ENCODE results near the gene YIPF5. TPM values are rescaled to one million over a fixed set of nuclear protein-coding genes. Genes with fewer than 3 reads are reported as not detected.

YIPF5 gene
- total and polyA plus RNA-seq, 2 donors = 15.2 to 23.6 TPM

GRCh38 chr5:144125163-144125726 is 45.2 kb downstream of the YIPF5 start:
- no peaks in the 10 kb centered on the region for H3K27me3 ChIP-seq (ENCODE audit: control insufficient read depth in 2 of 2, insufficient read depth in 1 of 2, low read length in 1 of 2)
- DNase-seq (ENCODE audit: low read depth in 6 of 9, low spot score in 9 of 9) = no peak
- no peaks in the 10 kb centered on the region for H3K9me3 ChIP-seq (ENCODE audit: control insufficient read depth in 2 of 2, insufficient read depth in 1 of 2, low read length in 1 of 2)
- no peak overlapping the region for H3K27ac ChIP-seq (ENCODE audit: low read depth in 1 of 2, low read length in 1 of 2)
- no peaks in the 10 kb centered on the region for H3K36me3 ChIP-seq (ENCODE audit: control insufficient read depth in 2 of 2, insufficient read depth in 2 of 2, low read length in 1 of 2)
- no peaks in the 10 kb centered on the region for H3K4me1 ChIP-seq (ENCODE audit: control insufficient read depth in 2 of 2, insufficient read depth in 2 of 2, low read length in 2 of 2)
- no peak overlapping the region for H3K4me3 ChIP-seq (ENCODE audit: low read length in 2 of 2)
- WGBS = 92% methylated on average over 4 of the region's 4 CpGs

- Histone ChIP-seq H3K27me3 (ENCODE audit: control insufficient read depth in 2 of 2, insufficient read depth in 1 of 2, low read length in 1 of 2) (no peaks in the 10 kb centered on the region), H3K4me3 (ENCODE audit: low read length in 2 of 2) (no peak overlapping the region), H3K27ac (ENCODE audit: low read depth in 1 of 2, low read length in 1 of 2) (no peak overlapping the region), H3K9me3 (ENCODE audit: control insufficient read depth in 2 of 2, insufficient read depth in 1 of 2, low read length in 1 of 2) (no peaks in the 10 kb centered on the region), H3K4me1 (ENCODE audit: control insufficient read depth in 2 of 2, insufficient read depth in 2 of 2, low read length in 2 of 2) (no peaks in the 10 kb centered on the region), H3K36me3 (ENCODE audit: control insufficient read depth in 2 of 2, insufficient read depth in 2 of 2, low read length in 1 of 2) (no peaks in the 10 kb centered on the region)
- no peak for DNase-seq (ENCODE audit: low read depth in 6 of 9, low spot score in 9 of 9)
- WGBS = 96% methylated on average over 3 of the region's 3 CpGs
Measured at GRCh38 chr5:144122641-144123040, 47.8 kb downstream of the YIPF5 start.

- no peaks in the 10 kb centered on the region for H3K36me3 ChIP-seq (ENCODE audit: control insufficient read depth in 2 of 2, insufficient read depth in 2 of 2, low read length in 1 of 2)
- 95% methylated on average over 2 of the region's 2 CpGs for WGBS
- H3K4me3 ChIP-seq (ENCODE audit: low read length in 2 of 2) = no peak overlapping the region
- no peak overlapping the region for H3K27ac ChIP-seq (ENCODE audit: low read depth in 1 of 2, low read length in 1 of 2)
- H3K27me3 ChIP-seq (ENCODE audit: control insufficient read depth in 2 of 2, insufficient read depth in 1 of 2, low read length in 1 of 2) = no peaks in the 10 kb centered on the region
- H3K9me3 ChIP-seq (ENCODE audit: control insufficient read depth in 2 of 2, insufficient read depth in 1 of 2, low read length in 1 of 2) = no peaks in the 10 kb centered on the region
- no peak for DNase-seq (ENCODE audit: low read depth in 6 of 9, low spot score in 9 of 9)
- H3K4me1 ChIP-seq (ENCODE audit: control insufficient read depth in 2 of 2, insufficient read depth in 2 of 2, low read length in 2 of 2) = no peaks in the 10 kb centered on the region
Measured at GRCh38 chr5:144122081-144122480, 48.4 kb downstream of the YIPF5 start.

GRCh38 chr5:144121577-144121976 is 48.9 kb downstream of the YIPF5 start:
- no peaks in the 10 kb centered on the region for H3K9me3 ChIP-seq (ENCODE audit: control insufficient read depth in 2 of 2, insufficient read depth in 1 of 2, low read length in 1 of 2)
- H3K4me1 ChIP-seq (ENCODE audit: control insufficient read depth in 2 of 2, insufficient read depth in 2 of 2, low read length in 2 of 2) = no peaks in the 10 kb centered on the region
- H3K4me3 ChIP-seq (ENCODE audit: low read length in 2 of 2) = no peak overlapping the region
- 93% methylated on average over 1 of the region's 1 CpG for WGBS
- H3K27ac ChIP-seq (ENCODE audit: low read depth in 1 of 2, low read length in 1 of 2) = no peak overlapping the region
- no peak for DNase-seq (ENCODE audit: low read depth in 6 of 9, low spot score in 9 of 9)
- no peaks in the 10 kb centered on the region for H3K36me3 ChIP-seq (ENCODE audit: control insufficient read depth in 2 of 2, insufficient read depth in 2 of 2, low read length in 1 of 2)
- H3K27me3 ChIP-seq (ENCODE audit: control insufficient read depth in 2 of 2, insufficient read depth in 1 of 2, low read length in 1 of 2) = no peaks in the 10 kb centered on the region

- Histone ChIP-seq H3K27ac (ENCODE audit: low read depth in 1 of 2, low read length in 1 of 2) (no peak overlapping the region), H3K36me3 (ENCODE audit: control insufficient read depth in 2 of 2, insufficient read depth in 2 of 2, low read length in 1 of 2) (no peaks in the 10 kb centered on the region), H3K4me1 (ENCODE audit: control insufficient read depth in 2 of 2, insufficient read depth in 2 of 2, low read length in 2 of 2) (no peaks in the 10 kb centered on the region), H3K9me3 (ENCODE audit: control insufficient read depth in 2 of 2, insufficient read depth in 1 of 2, low read length in 1 of 2) (no peaks in the 10 kb centered on the region), H3K4me3 (ENCODE audit: low read length in 2 of 2) (no peak overlapping the region), H3K27me3 (ENCODE audit: control insufficient read depth in 2 of 2, insufficient read depth in 1 of 2, low read length in 1 of 2) (no peaks in the 10 kb centered on the region)
- 90% methylated on average over 2 of the region's 2 CpGs for WGBS
- no peak for DNase-seq (ENCODE audit: low read depth in 6 of 9, low spot score in 9 of 9)
Measured at GRCh38 chr5:144120661-144121180, 49.7 kb downstream of the YIPF5 start.

- H3K36me3 ChIP-seq (ENCODE audit: control insufficient read depth in 2 of 2, insufficient read depth in 2 of 2, low read length in 1 of 2) = no peaks in the 10 kb centered on the region
- no peaks in the 10 kb centered on the region for H3K27me3 ChIP-seq (ENCODE audit: control insufficient read depth in 2 of 2, insufficient read depth in 1 of 2, low read length in 1 of 2)
- H3K4me1 ChIP-seq (ENCODE audit: control insufficient read depth in 2 of 2, insufficient read depth in 2 of 2, low read length in 2 of 2) = no peaks in the 10 kb centered on the region
- no peak for DNase-seq (ENCODE audit: low read depth in 6 of 9, low spot score in 9 of 9)
- H3K27ac ChIP-seq (ENCODE audit: low read depth in 1 of 2, low read length in 1 of 2) = no peak overlapping the region
- no peaks in the 10 kb centered on the region for H3K9me3 ChIP-seq (ENCODE audit: control insufficient read depth in 2 of 2, insufficient read depth in 1 of 2, low read length in 1 of 2)
- H3K4me3 ChIP-seq (ENCODE audit: low read length in 2 of 2) = no peak overlapping the region
Measured at GRCh38 chr5:144117412-144117811, 53.0 kb downstream of the YIPF5 start.

- WGBS = 0% methylated on average over 1 of the region's 1 CpG
- H3K9me3 ChIP-seq (ENCODE audit: control insufficient read depth in 2 of 2, insufficient read depth in 1 of 2, low read length in 1 of 2) = no peaks in the 10 kb centered on the region
Measured at GRCh38 chr5:144114571-144114970, 55.9 kb downstream of the YIPF5 start.

More at GRCh38 chr5:144114571-144114970, 55.9 kb downstream of the YIPF5 start:
- Histone ChIP-seq H3K27me3 (ENCODE audit: control insufficient read depth in 2 of 2, insufficient read depth in 1 of 2, low read length in 1 of 2) (no peaks in the 10 kb centered on the region), H3K4me1 (ENCODE audit: control insufficient read depth in 2 of 2, insufficient read depth in 2 of 2, low read length in 2 of 2) (no peaks in the 10 kb centered on the region), H3K27ac (ENCODE audit: low read depth in 1 of 2, low read length in 1 of 2) (no peak overlapping the region), H3K4me3 (ENCODE audit: low read length in 2 of 2) (no peak overlapping the region), H3K36me3 (ENCODE audit: control insufficient read depth in 2 of 2, insufficient read depth in 2 of 2, low read length in 1 of 2) (no peaks in the 10 kb centered on the region)
- DNase-seq (ENCODE audit: low read depth in 6 of 9, low spot score in 9 of 9) = no peak

Other genes starting within 250 kb of the YIPF5 start
- gene KCTD16, start 214 bp upstream of the YIPF5 start, total RNA-seq = 0.09 TPM
- gene KCTD16, start 214 bp upstream of the YIPF5 start, polyA plus RNA-seq = 0.02 TPM